Measurements from ENCODE around the gene GRK3. TPM values are rescaled to one million over a fixed set of nuclear protein-coding genes. Genes with fewer than 3 reads are reported as not detected.
"Not testable (repeated sequence)": the region's sequence is repeated elsewhere in the genome, so short reads cannot be mapped to it uniquely, and the experiment has no call there.

GRK3 gene
- total RNA-seq, 2 experiments from 2014 or later: 27.6 to 29.4 TPM

DNA sequence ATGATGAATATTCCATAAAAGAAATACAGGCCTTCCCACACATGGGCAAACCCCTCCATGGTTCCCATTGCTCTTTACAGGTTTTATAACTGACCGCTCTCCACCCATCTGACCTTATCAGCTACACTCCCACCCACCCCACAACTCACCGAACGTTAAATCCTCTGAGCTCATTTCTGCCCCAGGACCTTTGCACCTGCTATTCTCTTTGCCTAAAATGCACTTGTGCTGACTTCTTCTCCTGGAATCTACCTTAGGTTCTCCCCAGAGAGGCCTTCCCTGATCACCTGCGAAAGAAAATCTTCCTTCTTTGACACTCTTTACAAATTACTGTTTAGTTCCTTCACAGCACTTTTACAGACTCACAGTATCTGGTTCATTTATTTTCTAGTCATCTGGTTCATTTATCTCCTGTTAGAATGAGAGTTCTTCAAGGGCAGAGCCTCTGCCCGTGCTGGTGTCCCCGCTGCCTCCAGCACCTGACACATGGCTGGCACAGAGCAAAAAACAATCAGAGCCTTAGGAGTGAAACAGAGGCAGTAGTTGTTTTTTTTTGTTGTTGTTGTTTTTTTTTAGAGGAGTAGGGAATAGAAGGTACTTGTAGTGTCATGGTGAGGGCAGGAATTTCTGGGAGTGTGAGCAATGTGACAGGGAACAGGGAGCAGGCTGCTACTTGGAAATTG, 21.6 kb upstream of the GRK3 start:
- DNase-seq: no peak
- H3K4me1 Mint-ChIP-seq: peaks cover 8% of the 10 kb centered on the region
- H3K36me3 Mint-ChIP-seq: no peaks in the 10 kb centered on the region
- H3K27me3 Mint-ChIP-seq: no peaks in the 10 kb centered on the region
- no peak overlapping the region for H3K27ac Mint-ChIP-seq
- no peaks in the 10 kb centered on the region for H3K9me3 Mint-ChIP-seq
- no peak overlapping the region for H3K4me3 Mint-ChIP-seq

GRCh38 chr22:25545146-25545545, 19.3 kb upstream of the GRK3 start:
- H3K4me3 Mint-ChIP-seq: no peak overlapping the region
- H3K9me3 Mint-ChIP-seq: no peaks in the 10 kb centered on the region
- H3K4me1 Mint-ChIP-seq: peaks cover 11% of the 10 kb centered on the region
- no peak overlapping the region for H3K27ac Mint-ChIP-seq
- DNase-seq: no peak
- H3K27me3 Mint-ChIP-seq: no peaks in the 10 kb centered on the region
- H3K36me3 Mint-ChIP-seq: no peaks in the 10 kb centered on the region

GRCh38 chr22:25545672-25546071, 18.8 kb upstream of the GRK3 start:
- peaks cover 11% of the 10 kb centered on the region for H3K4me1 Mint-ChIP-seq
- no peak for DNase-seq
- no peak overlapping the region for H3K27ac Mint-ChIP-seq
- no peak overlapping the region for H3K4me3 Mint-ChIP-seq
- no peaks in the 10 kb centered on the region for H3K36me3 Mint-ChIP-seq
- no peaks in the 10 kb centered on the region for H3K9me3 Mint-ChIP-seq
- H3K27me3 Mint-ChIP-seq: no peaks in the 10 kb centered on the region

DNA sequence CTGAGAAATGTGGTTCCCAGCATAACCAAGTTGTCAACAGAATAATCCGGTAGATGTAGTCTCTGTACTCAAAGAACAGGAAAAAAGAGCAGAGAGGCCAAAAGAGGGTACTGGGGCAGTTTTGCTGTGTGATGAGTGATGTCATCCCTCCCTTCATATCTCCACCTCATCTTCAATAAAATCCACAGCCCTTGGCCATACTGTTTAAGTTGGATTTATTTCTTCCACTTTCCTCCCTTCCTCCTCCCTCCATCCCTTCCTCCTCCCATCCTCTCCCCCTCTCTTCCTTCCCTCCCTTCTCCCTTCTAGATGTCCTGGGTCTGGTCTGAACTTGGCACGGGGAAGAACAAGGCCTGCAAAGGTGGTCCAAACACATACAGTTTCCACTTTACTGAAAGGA, 18.2 kb upstream of the GRK3 start:
- Mint-ChIP-seq H3K36me3 (no peaks in the 10 kb centered on the region), H3K27me3 (no peaks in the 10 kb centered on the region), H3K4me3 (no peak overlapping the region), H3K4me1 (peaks cover 11% of the 10 kb centered on the region), H3K27ac (no peak overlapping the region), H3K9me3 (no peaks in the 10 kb centered on the region)
- no peak for DNase-seq

- H3K36me3 Mint-ChIP-seq: no peaks in the 10 kb centered on the region
- no peak overlapping the region for H3K27ac Mint-ChIP-seq
- no peaks in the 10 kb centered on the region for H3K9me3 Mint-ChIP-seq
- no peaks in the 10 kb centered on the region for H3K27me3 Mint-ChIP-seq
- no peak overlapping the region for H3K4me3 Mint-ChIP-seq
- peaks cover 11% of the 10 kb centered on the region for H3K4me1 Mint-ChIP-seq
- DNase-seq: no peak
Observed at GRCh38 chr22:25546751-25547150, 17.7 kb upstream of the GRK3 start.

DNA sequence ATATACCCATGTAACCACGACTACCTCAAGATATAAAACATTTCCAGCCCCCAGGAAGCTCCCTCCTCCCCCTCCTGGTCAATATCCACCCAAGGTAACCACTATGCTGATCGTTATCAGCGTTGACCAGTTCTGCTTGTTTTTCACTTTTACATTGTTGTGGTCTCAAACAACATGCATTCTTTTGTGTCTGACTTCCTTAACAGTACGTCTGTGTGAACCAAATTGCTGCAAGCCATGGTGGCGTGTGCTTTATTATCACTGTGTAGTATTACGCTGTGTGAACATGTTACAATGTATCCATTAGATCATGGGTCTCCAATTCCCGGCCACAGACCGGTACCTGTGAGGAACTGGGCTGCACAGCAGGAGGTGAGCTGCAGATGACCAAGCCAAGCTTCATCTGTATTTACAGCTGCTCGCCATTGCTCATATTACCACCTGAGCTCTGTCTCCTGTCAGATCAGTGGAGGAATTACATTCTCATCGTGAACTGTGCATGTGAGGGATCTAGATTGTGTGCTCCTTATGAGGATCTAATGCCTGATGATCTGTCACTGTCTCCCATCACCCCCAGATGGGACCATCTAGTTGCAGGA, 15.5 kb upstream of the GRK3 start:
- H3K36me3 Mint-ChIP-seq: no peaks in the 10 kb centered on the region
- no peak overlapping the region for H3K4me3 Mint-ChIP-seq
- no peaks in the 10 kb centered on the region for H3K27me3 Mint-ChIP-seq
- no peak overlapping the region for H3K27ac Mint-ChIP-seq
- H3K9me3 Mint-ChIP-seq: no peaks in the 10 kb centered on the region
- DNase-seq: no peak
- peaks cover 10% of the 10 kb centered on the region for H3K4me1 Mint-ChIP-seq

DNA sequence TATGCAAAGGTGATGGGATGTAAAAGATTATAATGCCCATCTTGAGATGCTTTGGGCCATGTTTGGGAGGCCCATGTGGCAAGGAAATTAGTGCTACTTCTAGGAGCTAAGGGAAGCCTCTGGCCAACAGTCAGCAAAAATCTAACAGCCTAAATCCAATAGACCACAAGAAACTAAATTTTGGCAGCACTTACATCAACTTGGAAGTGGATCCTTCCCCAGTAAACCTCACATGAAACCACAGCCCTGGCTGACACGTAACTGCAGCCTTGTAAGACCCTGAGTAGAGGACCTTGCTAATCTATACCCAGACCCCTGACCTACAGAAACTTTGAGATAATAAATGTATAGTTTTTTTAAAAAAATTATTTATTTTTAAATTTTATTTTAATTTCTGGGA, 13.1 kb upstream of the GRK3 start:
- Mint-ChIP-seq H3K36me3 (no peaks in the 10 kb centered on the region), H3K27me3 (no peaks in the 10 kb centered on the region), H3K27ac (no peak overlapping the region), H3K4me1 (peaks cover 4% of the 10 kb centered on the region), H3K4me3 (no peak overlapping the region), H3K9me3 (no peaks in the 10 kb centered on the region)
- no peak for DNase-seq

- not testable (repeated sequence) for H3K9me3 Mint-ChIP-seq, H3K4me1 Mint-ChIP-seq, DNase-seq, H3K4me3 Mint-ChIP-seq, H3K36me3 Mint-ChIP-seq, H3K27ac Mint-ChIP-seq, H3K27me3 Mint-ChIP-seq
Observed at GRCh38 chr22:25552405-25552804, 12.1 kb upstream of the GRK3 start.

GRCh38 chr22:25553131-25553530, 11.3 kb upstream of the GRK3 start:
- Mint-ChIP-seq H3K9me3 (no peaks in the 10 kb centered on the region), H3K27ac (no peak overlapping the region), H3K36me3 (no peaks in the 10 kb centered on the region), H3K4me3 (no peak overlapping the region), H3K27me3 (no peaks in the 10 kb centered on the region), H3K4me1 (peaks cover 3% of the 10 kb centered on the region)
- no peak for DNase-seq

DNA sequence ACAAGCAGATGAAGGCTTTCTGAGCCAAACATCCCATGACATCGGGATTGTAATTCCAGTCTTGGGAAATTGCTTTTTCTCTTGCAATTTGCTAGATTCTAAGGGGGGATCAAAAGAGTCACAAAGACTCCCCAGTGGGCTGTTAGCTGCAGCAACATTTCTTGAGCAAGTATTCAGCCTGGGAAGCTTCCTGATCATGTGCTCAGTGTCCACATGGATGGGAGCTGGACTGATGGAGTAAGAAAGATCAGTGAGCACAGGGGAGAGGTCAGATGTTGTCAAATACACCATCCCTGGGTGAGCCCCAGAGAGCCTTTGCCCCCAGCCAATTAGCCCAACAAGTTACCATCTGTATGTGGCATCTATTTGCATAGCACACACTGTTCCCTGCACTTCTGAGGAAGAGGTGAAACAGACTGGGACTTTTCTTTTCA, 10.2 kb upstream of the GRK3 start:
- H3K36me3 Mint-ChIP-seq: no peaks in the 10 kb centered on the region
- no peaks in the 10 kb centered on the region for H3K27me3 Mint-ChIP-seq
- no peak overlapping the region for H3K4me3 Mint-ChIP-seq
- DNase-seq: no peak
- H3K4me1 Mint-ChIP-seq: no peaks in the 10 kb centered on the region
- no peaks in the 10 kb centered on the region for H3K9me3 Mint-ChIP-seq
- H3K27ac Mint-ChIP-seq: no peak overlapping the region

GRCh38 chr22:25554689-25555088, 9.8 kb upstream of the GRK3 start:
- Mint-ChIP-seq H3K4me1 (no peaks in the 10 kb centered on the region), H3K27ac (no peak overlapping the region), H3K9me3 (no peaks in the 10 kb centered on the region), H3K27me3 (no peaks in the 10 kb centered on the region), H3K36me3 (no peaks in the 10 kb centered on the region), H3K4me3 (no peak overlapping the region)
- DNase-seq: no peak

GRCh38 chr22:25555586-25555985, 8.9 kb upstream of the GRK3 start:
- no peak overlapping the region for H3K27ac Mint-ChIP-seq
- H3K27me3 Mint-ChIP-seq: no peaks in the 10 kb centered on the region
- DNase-seq: no peak
- H3K36me3 Mint-ChIP-seq: no peaks in the 10 kb centered on the region
- H3K4me3 Mint-ChIP-seq: no peak overlapping the region
- H3K4me1 Mint-ChIP-seq: no peaks in the 10 kb centered on the region
- H3K9me3 Mint-ChIP-seq: no peaks in the 10 kb centered on the region

DNA sequence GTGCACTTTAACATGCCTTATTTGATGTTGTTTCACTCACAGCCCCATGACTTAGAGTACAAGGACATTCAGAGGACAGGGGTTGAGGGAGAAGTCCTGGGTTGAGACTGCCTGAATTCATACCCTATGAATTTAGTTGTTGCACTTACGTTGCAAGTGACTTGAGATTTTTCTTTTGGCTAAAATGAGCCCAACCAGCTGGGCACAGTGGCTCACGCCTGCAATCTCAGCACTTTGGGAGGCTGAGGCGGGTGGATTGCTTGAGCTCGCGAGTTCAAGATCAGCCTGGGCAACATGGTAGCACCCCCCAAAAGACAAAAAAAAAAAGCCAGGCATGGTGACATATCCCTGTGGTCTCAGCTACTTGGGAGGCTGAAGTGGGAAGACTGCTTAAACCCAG, 7.3 kb upstream of the GRK3 start:
- Mint-ChIP-seq H3K36me3 (no peaks in the 10 kb centered on the region), H3K27me3 (no peaks in the 10 kb centered on the region), H3K4me1 (peaks cover 12% of the 10 kb centered on the region), H3K27ac (no peak overlapping the region), H3K4me3 (no peak overlapping the region), H3K9me3 (peaks cover 3% of the 10 kb centered on the region)
- DNase-seq: no peak

DNA sequence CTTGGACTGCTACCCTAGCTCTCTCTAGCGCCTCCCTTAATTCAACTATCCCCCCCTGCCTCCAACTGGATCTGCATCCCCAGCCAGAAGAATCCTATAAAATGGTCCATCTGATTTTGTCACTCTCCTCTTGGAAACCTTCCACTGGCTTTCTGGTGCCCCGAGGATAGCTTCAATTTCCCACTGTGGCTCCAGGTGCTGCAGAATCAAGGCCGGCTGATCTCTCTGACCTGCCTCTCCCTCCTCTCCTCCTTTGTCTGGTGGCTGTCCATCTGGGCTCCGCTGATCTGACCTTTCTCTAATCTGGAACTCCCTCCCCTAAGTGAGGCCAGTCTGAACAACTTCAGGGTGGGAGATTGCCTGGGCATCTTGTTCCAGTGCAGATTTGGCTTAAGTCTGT, 6.1 kb upstream of the GRK3 start:
- H3K4me1 Mint-ChIP-seq: peaks cover 21% of the 10 kb centered on the region

DNA sequence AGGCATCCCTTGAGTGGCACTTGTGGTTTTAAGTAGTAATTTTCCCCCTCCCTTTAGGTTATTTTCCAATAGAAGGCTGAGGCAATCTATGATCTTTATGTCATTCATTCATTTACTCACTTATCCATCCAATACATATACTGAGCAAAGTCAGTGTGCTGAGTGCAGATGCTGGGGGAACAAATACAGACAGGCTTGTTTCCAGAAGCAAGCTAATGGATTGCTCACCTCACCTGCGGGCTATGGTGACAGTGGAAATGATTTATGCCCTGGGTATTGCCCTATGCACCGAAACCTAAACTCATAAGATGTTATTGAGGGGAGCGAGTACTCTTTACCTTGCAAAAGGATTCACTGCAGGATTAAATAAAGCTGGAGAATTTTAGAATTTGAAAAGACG, 4.6 kb upstream of the GRK3 start:
- H3K4me3 Mint-ChIP-seq, H3K9me3 Mint-ChIP-seq, H3K27ac Mint-ChIP-seq, DNase-seq, H3K36me3 Mint-ChIP-seq, H3K27me3 Mint-ChIP-seq: not testable (repeated sequence)
- H3K4me1 Mint-ChIP-seq: peaks cover 31% of the 10 kb centered on the region

More for the DNA sequence above, 6.1 kb upstream of the GRK3 start:
- Mint-ChIP-seq H3K4me3 (no peak overlapping the region), H3K36me3 (no peaks in the 10 kb centered on the region), H3K9me3 (peaks cover 3% of the 10 kb centered on the region), H3K27ac (no peak overlapping the region), H3K27me3 (no peaks in the 10 kb centered on the region)
- DNase-seq: no peak

- H3K27me3 Mint-ChIP-seq, H3K27ac Mint-ChIP-seq, H3K36me3 Mint-ChIP-seq, H3K4me3 Mint-ChIP-seq, DNase-seq, H3K9me3 Mint-ChIP-seq: not testable (repeated sequence)
- peaks cover 36% of the 10 kb centered on the region for H3K4me1 Mint-ChIP-seq
Observed at GRCh38 chr22:25561182-25561581, 3.3 kb upstream of the GRK3 start.

All from activated naive CD8-positive, alpha-beta T cell treated with anti-CD3 and anti-CD28 coated beads for 36 hours (primary cell).